HAP-1 (cell line): Measurements from ENCODE around the gene FAM20C.

Source experiments
- DNase-seq, 2 experiments: peaks; one replicate each; pipeline ENCODE4 v3.0.0-alpha.2; 2016 to 2020; ENCODE audit warnings: low spot score in 2 of 2
- H3K27me3 ChIP-seq: fragments of 250-450 bp; sonication (Bioruptor Pico); 2 replicates; pipeline ENCODE4 v1.5.1; 2020; ENCODE audit warnings: low read depth, mild to moderate bottlenecking, moderate library complexity
- H3K36me3 ChIP-seq: fragments of 250-450 bp; sonication (Bioruptor Pico); replicated peaks from 2 replicates; pipeline ENCODE4 v1.5.1; 2020; ENCODE audit warnings: mild to moderate bottlenecking
- H3K4me1 ChIP-seq: fragments of 250-450 bp; sonication (Bioruptor Pico); 2 replicates; pipeline ENCODE4 v1.5.1; 2020; ENCODE audit warnings: mild to moderate bottlenecking
- H3K4me3 ChIP-seq: fragments of 250-450 bp; sonication (Bioruptor Pico); 2 replicates; pipeline ENCODE4 v1.5.1; 2020; ENCODE audit warnings: mild to moderate bottlenecking, moderate library complexity
- H3K9me3 ChIP-seq: fragments of 250-450 bp; sonication (Bioruptor Pico); 2 replicates; pipeline ENCODE4 v1.5.1; 2020; ENCODE audit warnings: mild to moderate bottlenecking, moderate library complexity
- in situ Hi-C: fragments of 300-500 bp; cut with MboI; formaldehyde crosslinking; loops from 3 replicates; pipeline ENCODE4 v1.14.3; 2020; ENCODE audit warnings: low sequenced_read_pairs, inconsistent platforms, mixed read lengths

FAM20C gene

DNA sequence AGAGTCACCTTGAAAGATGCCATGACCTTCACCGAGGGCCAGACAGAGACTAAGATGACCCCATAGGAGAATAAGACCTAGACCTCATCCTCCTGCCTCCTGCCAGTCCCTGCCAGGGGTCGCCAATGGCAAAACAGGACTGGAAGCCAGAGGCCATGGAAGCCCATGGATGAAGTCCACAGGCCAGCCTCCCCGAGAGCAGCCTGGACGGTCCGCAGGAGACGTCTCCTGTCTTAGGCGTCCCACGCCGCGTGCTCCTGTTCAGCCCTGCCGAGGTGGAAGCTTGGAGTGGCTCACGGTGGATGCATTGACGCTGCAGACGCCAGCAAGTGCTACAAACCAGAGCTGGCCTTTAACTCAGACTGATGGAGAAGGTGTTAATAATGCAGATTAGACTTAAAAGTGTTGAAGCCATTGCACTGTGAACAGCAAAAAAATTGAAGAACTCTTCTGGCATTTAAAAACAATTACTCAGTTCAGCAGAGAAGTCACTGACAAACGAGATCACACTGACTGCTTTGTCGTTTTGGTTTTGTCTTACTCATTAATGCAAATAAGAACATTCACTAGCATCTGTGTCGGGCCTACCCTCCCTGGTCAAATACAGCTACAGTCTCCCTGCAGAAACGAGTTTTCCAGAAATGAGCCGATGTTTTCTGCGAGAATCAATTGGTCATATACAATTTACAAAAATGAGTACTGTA, 38.1 kb upstream of the FAM20C start:
- in situ Hi-C loops, result no loop called here

DNA sequence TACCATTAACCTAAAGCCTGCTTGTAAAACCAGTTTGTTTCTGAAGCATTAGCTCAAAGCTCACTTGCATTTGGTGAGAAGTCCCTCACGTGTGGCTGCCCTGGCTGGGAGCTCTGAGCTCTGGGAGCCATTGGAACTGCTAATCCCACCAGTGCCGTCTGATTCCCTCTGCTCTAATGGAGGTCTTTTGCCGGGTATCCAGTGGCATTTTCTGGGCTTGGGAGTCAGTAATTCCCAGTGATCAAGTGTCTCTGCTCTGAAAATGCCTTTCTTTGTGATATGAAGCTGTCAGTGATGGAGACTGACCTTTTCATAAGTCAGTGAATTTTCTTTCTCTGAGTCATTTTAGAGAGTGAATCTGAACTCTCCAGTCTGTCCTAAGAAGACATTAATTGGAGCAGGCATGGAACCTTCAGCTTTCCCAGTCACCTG, 36.9 kb upstream of the FAM20C start:
- no peaks in the 10 kb centered on the region for H3K27me3 ChIP-seq
- no peaks in the 10 kb centered on the region for H3K36me3 ChIP-seq
- in situ Hi-C loops, result no loop called here
- no peak overlapping the region for H3K4me3 ChIP-seq
- H3K4me1 ChIP-seq, result no peaks in the 10 kb centered on the region
- H3K9me3 ChIP-seq, result no peaks in the 10 kb centered on the region
- no peak for DNase-seq

More for the DNA sequence above, 38.1 kb upstream of the FAM20C start:
- Histone ChIP-seq H3K9me3 (no peaks in the 10 kb centered on the region), H3K4me1 (peaks cover 6% of the 10 kb centered on the region), H3K36me3 (no peaks in the 10 kb centered on the region), H3K4me3 (no peak overlapping the region), H3K27me3 (no peaks in the 10 kb centered on the region)
- no peak for DNase-seq

DNA sequence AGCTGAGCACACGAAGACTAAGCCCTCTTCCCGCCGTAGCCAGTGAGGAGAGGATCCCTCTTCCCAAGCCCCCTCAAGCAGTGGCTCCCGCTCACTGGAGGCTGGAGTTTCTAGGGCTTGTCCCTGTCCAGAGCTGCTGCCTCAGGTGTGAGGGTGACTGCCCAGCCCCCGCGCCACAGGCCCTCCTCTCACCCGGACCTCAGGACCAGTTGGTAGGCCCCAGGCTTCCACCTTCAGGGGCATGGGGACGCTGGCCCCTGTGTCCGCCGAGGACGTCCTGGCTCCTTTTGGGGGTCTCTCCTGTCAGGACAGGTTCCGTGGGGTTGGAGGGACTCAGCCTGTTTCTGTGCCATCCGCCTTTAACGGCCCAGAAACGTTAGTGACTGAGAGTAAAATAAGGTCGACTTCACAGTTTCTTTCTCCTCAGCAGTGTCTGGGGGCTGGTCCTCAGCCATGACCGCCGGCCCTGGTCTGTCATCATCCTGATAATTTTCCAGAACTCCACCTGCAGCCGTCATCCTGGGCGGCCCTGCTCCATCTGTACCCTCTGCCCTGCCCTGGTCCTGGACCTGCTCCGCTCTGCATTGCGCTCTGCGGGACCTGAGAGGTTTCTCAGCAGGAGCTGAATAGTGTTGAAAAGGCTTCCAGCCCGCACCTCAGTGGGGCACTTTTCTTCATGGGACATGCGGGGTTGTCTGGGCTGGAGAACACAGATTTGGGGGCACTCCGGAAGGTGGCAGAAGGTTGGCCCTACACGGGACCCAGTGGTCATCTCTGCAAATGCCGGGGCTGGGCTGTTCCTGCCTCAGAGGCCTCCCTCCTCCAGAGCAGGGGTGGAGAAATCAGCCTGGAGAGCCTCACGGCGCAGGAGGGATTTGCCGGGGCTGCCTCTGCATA, 36.0 kb upstream of the FAM20C start:
- no peak for DNase-seq
- no peaks in the 10 kb centered on the region for H3K27me3 ChIP-seq
- H3K36me3 ChIP-seq, result no peaks in the 10 kb centered on the region
- no peaks in the 10 kb centered on the region for H3K9me3 ChIP-seq
- no peaks in the 10 kb centered on the region for H3K4me1 ChIP-seq
- in situ Hi-C loops, result no loop called here
- H3K4me3 ChIP-seq, result no peak overlapping the region

DNA sequence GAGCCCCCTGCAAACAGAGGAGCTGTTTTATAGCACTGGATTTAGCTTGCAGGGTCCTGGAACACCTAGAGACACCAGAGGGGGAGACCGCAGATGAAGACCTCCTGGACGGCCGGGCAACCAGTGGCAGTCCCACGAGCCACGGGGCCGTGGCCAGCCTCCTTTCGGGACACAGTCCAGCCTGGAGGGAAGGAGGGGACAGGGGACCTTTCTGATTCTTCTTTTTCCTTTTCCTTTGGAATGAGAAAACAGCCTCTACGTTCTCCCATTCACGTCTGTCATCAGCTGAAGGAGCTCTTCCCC, 35.4 kb upstream of the FAM20C start:
- Histone ChIP-seq H3K9me3 (no peaks in the 10 kb centered on the region), H3K4me1 (no peaks in the 10 kb centered on the region), H3K27me3 (no peaks in the 10 kb centered on the region), H3K36me3 (no peaks in the 10 kb centered on the region), H3K4me3 (no peak overlapping the region)
- no peak for DNase-seq
- in situ Hi-C loops, result no loop called here

DNA sequence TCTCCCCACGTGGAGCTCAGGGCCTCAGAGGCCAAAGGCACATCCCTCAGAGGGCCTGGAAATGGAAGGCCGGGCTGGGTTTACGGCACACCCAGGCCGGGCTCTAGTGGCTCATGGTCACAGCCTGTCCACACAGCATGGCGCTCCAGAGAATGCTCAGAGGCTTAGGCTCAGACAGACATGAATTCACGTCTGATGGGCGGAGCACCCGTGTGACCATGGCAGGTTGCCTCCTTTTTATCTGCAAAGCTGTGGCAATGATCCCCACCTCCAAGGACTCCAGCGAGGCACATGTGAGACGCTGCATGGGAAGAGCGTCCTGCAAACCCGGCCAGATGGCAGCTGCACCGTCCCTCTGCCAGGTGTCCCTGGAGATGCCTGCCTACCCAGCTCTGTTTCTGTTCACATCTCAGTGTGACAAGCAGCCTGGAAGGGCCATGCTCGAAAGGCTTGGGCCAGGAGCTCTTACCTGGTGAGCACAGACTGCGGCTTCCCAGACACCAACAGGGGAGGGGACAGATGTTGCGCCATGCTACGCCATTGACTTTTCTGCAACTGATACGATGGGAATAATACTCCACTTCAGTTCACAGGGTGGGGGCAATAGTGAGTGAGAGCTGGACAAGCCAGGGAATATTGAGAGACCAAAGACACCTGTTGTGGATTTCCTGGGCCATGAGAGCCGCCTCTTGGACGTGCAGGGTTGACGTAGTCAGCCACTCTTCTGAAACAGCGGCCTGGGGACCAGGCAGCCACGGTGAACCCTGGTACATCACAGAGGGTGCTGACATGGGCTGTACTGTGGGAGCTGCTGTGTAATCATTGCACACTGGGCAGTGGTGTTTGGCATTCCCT, 34.4 kb upstream of the FAM20C start:
- Histone ChIP-seq H3K4me1 (no peaks in the 10 kb centered on the region), H3K9me3 (no peaks in the 10 kb centered on the region), H3K27me3 (no peaks in the 10 kb centered on the region), H3K36me3 (no peaks in the 10 kb centered on the region), H3K4me3 (no peak overlapping the region)
- in situ Hi-C loops, result no loop called here
- DNase-seq, result no peak

DNA sequence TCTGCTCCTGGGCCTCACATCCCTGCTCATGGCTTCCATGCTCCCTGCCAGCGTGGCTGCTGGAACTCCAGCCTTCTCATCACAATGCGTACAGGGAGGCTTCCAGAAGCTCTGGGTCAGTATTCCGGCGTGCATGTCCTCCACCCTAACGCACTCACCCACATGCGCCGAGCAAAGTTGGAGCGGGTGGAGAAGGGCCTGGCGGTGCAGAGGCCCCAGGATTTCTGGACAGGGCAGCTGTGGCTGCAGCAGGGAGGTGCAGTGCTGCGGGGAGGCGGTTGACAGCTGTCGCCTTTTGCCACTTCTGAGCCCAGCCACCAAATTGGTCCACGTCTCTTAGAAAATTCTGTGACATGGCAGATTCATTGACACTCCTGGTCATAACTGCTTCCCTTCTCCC, 33.6 kb upstream of the FAM20C start:
- Histone ChIP-seq H3K4me3 (no peak overlapping the region), H3K4me1 (no peaks in the 10 kb centered on the region), H3K36me3 (no peaks in the 10 kb centered on the region), H3K27me3 (no peaks in the 10 kb centered on the region), H3K9me3 (no peaks in the 10 kb centered on the region)
- in situ Hi-C loops, result no loop called here
- DNase-seq, result no peak

DNA sequence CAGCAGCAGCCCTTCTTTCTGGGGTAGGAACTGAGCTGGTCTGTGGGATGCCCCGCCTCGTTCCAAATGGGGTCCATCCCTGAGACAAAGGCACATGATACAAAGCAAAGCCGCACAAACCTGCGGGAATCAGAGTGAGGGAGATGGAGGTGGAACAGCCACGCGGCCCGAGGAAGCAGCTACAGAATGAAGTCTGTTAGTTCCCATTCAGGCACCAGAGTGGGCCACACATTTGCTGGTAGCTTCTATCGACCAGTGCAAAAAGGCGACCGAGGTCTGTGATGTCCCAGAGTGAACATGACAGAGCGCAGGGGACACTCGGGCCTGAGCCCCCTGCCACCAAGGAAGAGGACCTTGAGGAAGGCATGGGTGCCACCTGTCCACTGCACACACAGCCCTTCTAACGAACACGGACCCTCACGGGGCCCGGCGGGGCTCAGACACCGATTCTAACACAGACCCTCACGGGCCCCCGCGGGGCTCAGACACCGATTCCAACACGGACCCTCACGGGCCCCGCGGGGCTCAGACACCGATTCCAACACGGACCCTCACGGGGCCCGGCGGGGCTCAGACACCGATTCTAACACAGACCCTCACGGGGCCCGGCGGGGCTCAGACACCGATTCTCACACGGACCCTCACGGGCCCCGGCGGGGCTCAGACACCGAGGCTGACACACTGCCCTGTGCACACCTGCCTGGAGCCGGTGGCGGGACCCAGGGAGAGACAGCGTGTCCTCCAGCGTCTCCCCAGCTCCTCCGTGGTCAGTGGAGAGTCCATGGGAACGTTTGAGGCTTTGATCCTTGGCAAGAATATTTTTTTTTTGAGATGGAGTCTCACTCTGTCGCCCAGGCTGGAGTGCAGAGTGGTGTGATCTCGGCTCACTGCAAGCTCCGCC, 32.8 kb upstream of the FAM20C start:
- in situ Hi-C loops, result no loop called here
- no peaks in the 10 kb centered on the region for H3K27me3 ChIP-seq
- no peak for DNase-seq

DNA sequence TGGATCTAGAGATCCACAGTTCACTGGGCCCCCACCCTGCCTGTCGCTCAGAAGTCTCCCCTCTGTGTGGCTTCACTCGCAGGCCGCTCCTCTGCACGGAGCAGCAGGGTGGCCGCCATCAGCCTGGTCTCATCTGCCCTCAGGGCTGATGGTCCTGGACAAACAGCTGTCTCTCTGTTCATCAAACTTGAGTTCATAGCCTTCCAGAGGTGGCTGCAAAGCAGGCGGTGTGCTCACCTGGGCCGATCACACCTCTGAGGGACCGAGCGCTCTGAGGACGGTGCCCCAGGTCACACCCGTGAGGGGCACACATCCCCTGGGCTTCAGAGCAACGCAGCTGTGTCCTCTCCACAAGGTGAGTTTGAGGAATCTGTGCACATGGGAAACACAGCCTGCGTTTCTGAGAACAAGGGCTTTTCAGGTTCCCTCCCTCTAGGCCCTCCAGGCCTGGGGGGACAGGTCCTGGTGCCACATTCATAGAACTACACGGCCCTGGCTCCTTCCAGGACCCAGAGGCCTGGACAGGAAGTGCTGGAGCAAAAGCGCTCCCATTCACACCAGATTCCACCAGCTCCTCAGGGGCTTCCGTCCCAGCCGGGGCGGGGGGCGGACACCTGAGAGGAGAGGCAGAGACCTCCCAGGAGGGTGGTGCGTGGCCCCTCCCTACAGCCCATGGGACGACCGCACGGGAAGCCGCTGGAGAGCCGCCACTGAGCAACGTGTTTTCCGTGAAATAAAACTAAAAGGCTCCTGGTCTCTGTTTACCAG, 31.2 kb upstream of the FAM20C start:
- H3K36me3 ChIP-seq, result no peaks in the 10 kb centered on the region

More for the DNA sequence above, 32.8 kb upstream of the FAM20C start:
- Histone ChIP-seq H3K9me3 (no peaks in the 10 kb centered on the region), H3K4me3 (no peak overlapping the region), H3K36me3 (no peaks in the 10 kb centered on the region), H3K4me1 (no peaks in the 10 kb centered on the region)

DNA sequence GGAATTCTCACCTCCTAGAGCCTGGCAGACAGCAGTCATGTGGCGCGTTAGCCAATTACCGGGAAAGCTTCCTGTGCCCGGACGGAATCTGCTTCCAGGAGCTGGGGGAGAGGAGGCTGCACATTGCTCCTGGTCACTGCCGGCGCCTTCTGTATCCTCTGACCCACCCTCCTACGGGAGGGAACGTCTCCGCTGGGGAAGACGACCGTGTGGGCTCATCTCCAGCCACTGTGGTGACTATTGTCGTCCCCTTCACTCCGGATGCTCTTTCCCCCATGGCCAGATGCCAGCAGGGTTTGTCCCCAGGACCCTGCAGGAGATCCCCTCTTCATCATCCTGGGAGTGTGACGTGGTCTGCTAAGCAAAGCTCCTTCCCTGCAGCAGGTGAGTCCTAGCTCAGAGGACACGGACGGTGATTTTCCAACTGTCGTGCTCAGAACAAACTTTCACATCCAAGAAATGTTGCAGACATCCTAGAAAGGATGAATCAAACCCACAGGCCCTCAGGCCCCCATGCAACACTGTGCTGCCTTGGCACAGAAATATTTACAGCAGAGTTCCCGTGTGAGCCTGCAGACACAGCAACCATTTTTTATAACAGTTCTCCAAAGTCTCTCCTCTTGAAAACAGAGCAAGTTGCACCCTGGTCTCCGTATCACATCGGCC, 29.6 kb upstream of the FAM20C start:
- no peaks in the 10 kb centered on the region for H3K4me1 ChIP-seq
- no peaks in the 10 kb centered on the region for H3K36me3 ChIP-seq
- no peak for DNase-seq
- no peaks in the 10 kb centered on the region for H3K27me3 ChIP-seq
- no peak overlapping the region for H3K4me3 ChIP-seq
- no peaks in the 10 kb centered on the region for H3K9me3 ChIP-seq
- in situ Hi-C loops, result no loop called here

More for the DNA sequence above, 31.2 kb upstream of the FAM20C start:
- H3K9me3 ChIP-seq, result no peaks in the 10 kb centered on the region
- H3K4me1 ChIP-seq, result no peaks in the 10 kb centered on the region
- in situ Hi-C loops, result no loop called here
- no peaks in the 10 kb centered on the region for H3K27me3 ChIP-seq
- DNase-seq, result no peak
- no peak overlapping the region for H3K4me3 ChIP-seq

DNA sequence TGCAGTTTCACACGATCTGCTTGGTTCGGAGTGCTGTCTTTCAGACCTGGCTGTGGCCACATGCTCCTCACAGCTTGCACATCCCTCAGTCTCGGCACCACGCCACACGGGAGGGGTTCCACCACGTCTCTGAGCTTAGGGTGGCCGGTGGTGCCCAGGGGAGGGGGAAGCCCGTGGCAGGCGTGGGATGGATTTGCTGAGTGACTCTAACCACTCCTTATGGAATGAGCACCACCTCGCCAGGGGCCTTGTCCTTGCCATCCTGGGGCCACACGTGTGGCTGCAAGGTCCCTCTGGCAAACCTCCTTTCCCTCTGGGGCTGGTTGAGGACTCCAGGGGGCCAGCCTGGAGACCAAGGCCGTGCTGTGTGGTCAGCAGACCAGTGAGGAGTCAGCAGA, 29.1 kb upstream of the FAM20C start:
- Histone ChIP-seq H3K4me1 (no peaks in the 10 kb centered on the region), H3K36me3 (no peaks in the 10 kb centered on the region), H3K4me3 (no peak overlapping the region), H3K9me3 (no peaks in the 10 kb centered on the region), H3K27me3 (no peaks in the 10 kb centered on the region)
- no peak for DNase-seq
- in situ Hi-C loops, result no loop called here

DNA sequence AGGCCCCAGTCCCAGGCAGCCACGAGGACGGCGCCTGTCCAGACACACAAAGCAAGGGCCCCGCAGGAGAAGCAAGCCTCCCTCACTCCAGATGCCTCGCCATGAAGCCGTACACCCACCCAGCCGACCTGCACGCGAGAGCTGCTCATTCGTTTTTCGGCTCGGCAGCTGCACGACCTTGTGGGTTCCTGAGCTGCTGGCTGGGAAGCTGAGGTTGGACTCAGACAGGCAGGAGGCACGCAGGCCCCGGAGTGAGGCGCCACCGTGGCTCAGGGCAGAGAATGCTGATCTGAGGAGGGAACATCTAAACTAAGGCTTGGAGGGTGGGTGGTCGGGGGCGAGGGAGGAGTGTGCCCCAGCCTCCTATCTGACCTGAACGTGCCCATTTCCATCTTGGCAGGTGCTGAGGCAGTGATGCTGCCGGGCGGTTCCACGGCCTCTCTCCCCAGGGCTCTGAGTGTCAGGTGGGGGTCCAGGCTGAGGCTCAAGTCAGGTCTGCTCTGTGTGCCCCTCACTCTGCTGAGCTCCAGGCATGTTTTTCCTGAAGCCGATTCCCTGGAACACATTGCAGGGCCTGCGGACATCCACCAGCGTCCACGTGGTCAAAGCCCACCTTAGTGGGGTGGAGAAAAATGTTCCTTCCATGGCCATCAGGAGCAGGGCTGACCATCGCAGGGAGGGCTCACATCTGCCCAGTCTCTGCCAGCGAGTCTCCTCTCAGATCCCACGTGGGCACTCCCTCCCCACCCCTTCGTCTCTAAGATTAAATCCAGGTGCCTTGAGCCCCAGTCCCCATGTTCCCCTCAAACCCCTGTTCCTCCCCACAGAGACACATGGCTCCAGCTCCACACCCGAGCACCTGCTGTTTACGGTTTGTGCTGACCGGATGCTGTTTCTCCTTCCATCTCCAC, 28.1 kb upstream of the FAM20C start:
- no peak for DNase-seq
- Histone ChIP-seq H3K27me3 (no peaks in the 10 kb centered on the region), H3K4me1 (no peaks in the 10 kb centered on the region), H3K9me3 (no peaks in the 10 kb centered on the region), H3K36me3 (no peaks in the 10 kb centered on the region), H3K4me3 (no peak overlapping the region)
- in situ Hi-C loops, result no loop called here
